Trophoblast cell (in vitro differentiated cells and primary cell): ENCODE results near the gene MIGA1.
A peak's percentile ranks its signal among the peaks of the same experiment; 100 is the strongest.

Experiments
- DNase-seq, 2 donors: peaks; one replicate each; pipeline ENCODE4 v3.0.0-alpha.2; 2016
- H2AFZ ChIP-seq: 2 replicates; pipeline ENCODE4 v1.6.1; 2013; ENCODE audit warnings: low read length, moderate library complexity, mild to moderate bottlenecking; ENCODE audit not compliant: insufficient read depth, poor library complexity
- H2AK5ac ChIP-seq: 2 replicates; pipeline ENCODE4 v1.6.1; 2013; ENCODE audit warnings: mild to moderate bottlenecking, low read length
- H2BK120ac ChIP-seq: 2 replicates; pipeline ENCODE4 v1.6.1; 2013; ENCODE audit warnings: low read length, mild to moderate bottlenecking, moderate library complexity; ENCODE audit not compliant: insufficient read depth, poor library complexity
- H2BK12ac ChIP-seq: 2 replicates; pipeline ENCODE4 v1.6.1; 2013; ENCODE audit warnings: mild to moderate bottlenecking, low read length, moderate library complexity
- H2BK5ac ChIP-seq: 2 replicates; pipeline ENCODE4 v1.6.1; 2013; ENCODE audit warnings: low read length, low read depth, moderate library complexity, mild to moderate bottlenecking; ENCODE audit not compliant: poor library complexity
- H3K14ac ChIP-seq: 2 replicates; pipeline ENCODE4 v1.6.1; 2013; ENCODE audit warnings: mild to moderate bottlenecking, low read length
- H3K18ac ChIP-seq: 2 replicates; pipeline ENCODE4 v1.6.1; 2013; ENCODE audit warnings: mild to moderate bottlenecking, low read length
- H3K23ac ChIP-seq: 2 replicates; pipeline ENCODE4 v1.6.1; 2013; ENCODE audit warnings: low read length
- H3K27ac ChIP-seq: 2 replicates; pipeline ENCODE4 v1.5.1; 2013; ENCODE audit warnings: low read depth, mild to moderate bottlenecking, inconsistent platforms, low read length, moderate library complexity
- H3K27me3 ChIP-seq: 2 replicates; pipeline ENCODE4 v1.6.1; 2013; ENCODE audit warnings: inconsistent platforms, mild to moderate bottlenecking, low read length, moderate library complexity; ENCODE audit not compliant: insufficient read depth
- H3K36me3 ChIP-seq, 2 experiments: 1 replicate in 1 of 2; 2 replicates in 1 of 2; pipeline ENCODE4 v1.6.1; 2013; ENCODE audit warnings: low read length in 2 of 2, mild to moderate bottlenecking in 2 of 2, moderate library complexity in 1 of 2; ENCODE audit not compliant: insufficient read depth in 2 of 2, control insufficient read depth in 1 of 2
- H3K4ac ChIP-seq: 2 replicates; pipeline ENCODE4 v1.6.1; 2013; ENCODE audit warnings: low read depth, mild to moderate bottlenecking, low read length, moderate library complexity
- H3K4me1 ChIP-seq, 2 experiments: 1 replicate in 1 of 2; 2 replicates in 1 of 2; pipeline ENCODE4 v1.6.1; 2013; ENCODE audit warnings: low read length in 2 of 2, mild to moderate bottlenecking in 2 of 2, moderate library complexity in 1 of 2; ENCODE audit not compliant: insufficient read depth in 2 of 2, control insufficient read depth in 1 of 2
- H3K4me2 ChIP-seq: 2 replicates; pipeline ENCODE4 v1.6.1; 2013; ENCODE audit warnings: inconsistent platforms, mild to moderate bottlenecking, low read length, moderate library complexity
- H3K4me3 ChIP-seq: 2 replicates; pipeline ENCODE4 v1.5.1; 2013; ENCODE audit warnings: mild to moderate bottlenecking, low read depth, low read length, inconsistent platforms
- H3K79me1 ChIP-seq: one replicate; pipeline ENCODE4 v1.6.1; 2013; ENCODE audit warnings: low read length
- H3K79me2 ChIP-seq: 2 replicates; pipeline ENCODE4 v1.6.1; 2013; ENCODE audit warnings: low read length, mild to moderate bottlenecking; ENCODE audit not compliant: control insufficient read depth, insufficient read depth, poor library complexity
- H3K9ac ChIP-seq: 2 replicates; pipeline ENCODE4 v1.6.1; 2013; ENCODE audit warnings: mild to moderate bottlenecking, low read length
- H3K9me3 ChIP-seq: 2 replicates; pipeline ENCODE4 v1.6.1; 2013; ENCODE audit warnings: low read depth, mild to moderate bottlenecking, control low read depth, inconsistent platforms, low read length; ENCODE audit not compliant: insufficient read depth
- H4K12ac ChIP-seq: 2 replicates; pipeline ENCODE4 v1.6.1; 2013; ENCODE audit warnings: low read depth, mild to moderate bottlenecking, low read length, moderate library complexity
- H4K8ac ChIP-seq: 2 replicates; pipeline ENCODE4 v1.6.1; 2013; ENCODE audit warnings: low read depth, mild to moderate bottlenecking, low read length, moderate library complexity
- H4K91ac ChIP-seq: one replicate; pipeline ENCODE4 v1.6.1; 2013; ENCODE audit warnings: low read depth, mild to moderate bottlenecking, low read length, moderate library complexity
- WGBS: extraction: QIAGEN DNeasy Blood & Tissue Kit; methylation state at CpG from one replicate; pipeline ENCODE4 v1.1.7; 2013; ENCODE audit warnings: missing lambda C conversion rate; ENCODE audit not compliant: insufficient read length, insufficient coverage; ENCODE audit errors: extremely low coverage; 5-methylcytosine and 5-hydroxymethylcytosine counted together

MIGA1 gene

DNA sequence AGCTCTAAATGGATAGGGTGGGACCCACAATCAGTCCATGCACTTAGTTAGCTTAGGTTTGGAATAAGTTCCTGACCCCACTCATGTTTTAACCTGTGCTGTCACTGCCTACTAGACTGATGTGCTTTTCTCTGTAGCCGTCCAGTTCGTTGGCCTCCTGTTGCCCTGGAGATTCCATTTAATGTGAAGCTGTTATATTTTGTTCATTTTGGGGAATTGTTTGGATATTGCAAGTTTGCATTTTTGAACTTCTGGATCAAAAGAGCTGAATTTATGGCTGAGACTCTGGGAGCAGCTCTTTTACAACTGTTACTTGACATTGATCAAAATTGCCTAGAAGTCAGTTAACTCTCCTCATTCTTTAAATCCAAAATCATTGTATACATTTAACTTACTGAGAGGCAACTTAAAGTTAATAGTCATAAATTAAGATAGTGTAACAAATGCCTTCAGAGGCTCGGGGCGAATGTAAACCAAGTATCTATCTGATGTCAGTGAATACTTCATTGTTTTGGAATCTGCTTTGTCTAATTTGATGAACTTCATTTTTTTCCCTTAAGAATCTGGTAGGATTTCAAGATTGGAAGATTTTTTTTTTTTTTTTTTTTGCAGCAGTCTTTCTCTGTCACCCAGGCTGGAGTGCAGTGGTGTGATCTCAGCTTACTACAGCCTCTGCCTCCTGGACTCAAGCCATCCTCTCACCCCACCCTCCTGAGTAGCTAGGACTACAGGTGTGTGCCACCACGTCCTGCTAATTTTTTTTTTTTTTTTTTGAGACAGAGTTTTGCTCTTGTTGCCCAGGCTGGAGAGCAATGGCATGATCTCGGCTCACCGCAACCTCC is 38.1 kb downstream of the MIGA1 start:
- DNase-seq: no peak
- no peak overlapping the region for H2AK5ac ChIP-seq
- no peak overlapping the region for H3K23ac ChIP-seq
- no peak overlapping the region for H3K14ac ChIP-seq
- WGBS: no CpG with 5 or more reads among the region's 7 CpGs
- H3K18ac ChIP-seq: no peak overlapping the region
- no peaks in the 10 kb centered on the region for H3K79me1 ChIP-seq
- no peaks in the 10 kb centered on the region for H3K79me2 ChIP-seq
- no peak overlapping the region for H2BK120ac ChIP-seq
- no peak overlapping the region for H3K27ac ChIP-seq
- no peak overlapping the region for H4K12ac ChIP-seq
- no peak overlapping the region for H3K9ac ChIP-seq
- H3K4me1 ChIP-seq: no peaks in the 10 kb centered on the region
- H2BK5ac ChIP-seq: no peak overlapping the region
- no peak overlapping the region for H4K91ac ChIP-seq
- H3K36me3 ChIP-seq: peaks cover 2 to 11% of the 10 kb centered on the region in 2 experiments
- H3K27me3 ChIP-seq: no peaks in the 10 kb centered on the region
- H2AFZ ChIP-seq: no peak overlapping the region
- H4K8ac ChIP-seq: no peak overlapping the region
- no peaks in the 10 kb centered on the region for H3K9me3 ChIP-seq
- H3K4me3 ChIP-seq: no peak overlapping the region
- no peak overlapping the region for H3K4me2 ChIP-seq
- no peak overlapping the region for H2BK12ac ChIP-seq
- no peak overlapping the region for H3K4ac ChIP-seq

DNA sequence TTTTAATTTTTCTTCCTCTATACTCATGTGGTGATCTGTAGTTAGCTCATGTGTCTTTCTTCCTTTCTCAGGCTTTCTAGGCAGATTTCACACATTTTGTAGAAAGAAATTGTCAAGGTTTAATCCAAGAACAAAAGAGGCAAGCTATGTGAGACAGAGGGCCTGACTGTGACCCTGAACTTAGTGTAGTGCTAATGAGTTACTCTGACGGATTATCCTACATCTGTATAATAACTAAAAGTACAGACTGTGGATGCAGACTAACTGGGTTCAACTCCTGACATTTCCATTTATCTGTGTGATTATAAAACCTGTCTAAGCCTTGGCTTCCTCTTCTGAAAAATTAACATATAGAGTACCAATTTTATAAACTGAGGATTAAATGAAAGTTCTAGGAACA is 40.7 kb downstream of the MIGA1 start:
- H2AFZ ChIP-seq: no peak overlapping the region
- H3K79me1 ChIP-seq: peaks cover 2% of the 10 kb centered on the region
- no peaks in the 10 kb centered on the region for H3K27me3 ChIP-seq
- no peak overlapping the region for H3K23ac ChIP-seq
- no peak overlapping the region for H4K8ac ChIP-seq
- no peak overlapping the region for H4K12ac ChIP-seq
- WGBS: no CpG with 5 or more reads among the region's 1 CpG
- no peaks in the 10 kb centered on the region for H3K9me3 ChIP-seq
- no peak overlapping the region for H2BK12ac ChIP-seq
- no peak overlapping the region for H2BK5ac ChIP-seq
- no peak overlapping the region for H2BK120ac ChIP-seq
- no peak overlapping the region for H3K9ac ChIP-seq
- H3K18ac ChIP-seq: no peak overlapping the region
- H3K4me1 ChIP-seq: peaks cover 0 to 2% of the 10 kb centered on the region in 2 experiments
- no peak overlapping the region for H3K4me3 ChIP-seq
- H3K14ac ChIP-seq: no peak overlapping the region
- no peak overlapping the region for H3K27ac ChIP-seq
- H3K36me3 ChIP-seq: peaks cover 2 to 8% of the 10 kb centered on the region in 2 experiments
- H4K91ac ChIP-seq: no peak overlapping the region
- H3K4ac ChIP-seq: no peak overlapping the region
- H3K79me2 ChIP-seq: no peaks in the 10 kb centered on the region
- DNase-seq: no peak
- H3K4me2 ChIP-seq: no peak overlapping the region
- no peak overlapping the region for H2AK5ac ChIP-seq

DNA sequence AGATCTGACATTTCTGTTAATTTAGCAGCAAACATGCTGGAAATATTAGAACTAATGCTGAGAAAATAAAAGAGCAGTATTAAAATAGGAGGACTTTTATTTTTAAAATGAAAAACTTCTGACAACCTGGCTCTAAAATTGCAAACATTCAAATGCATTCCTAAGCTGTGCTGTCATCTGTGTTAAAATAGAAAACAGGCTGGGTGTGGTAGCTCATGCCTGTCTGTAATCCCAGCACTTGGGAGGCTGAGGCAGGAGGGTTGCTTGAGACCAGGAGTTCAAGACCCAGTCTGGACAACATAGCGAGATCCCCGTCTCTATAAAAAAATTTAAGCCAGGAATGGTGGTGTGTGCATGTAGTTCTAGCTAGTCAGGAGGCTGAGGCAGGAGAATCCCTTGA is 44.6 kb downstream of the MIGA1 start:
- Histone ChIP-seq H3K9ac (no peak overlapping the region), H4K91ac (no peak overlapping the region), H4K12ac (no peak overlapping the region), H3K4me3 (no peak overlapping the region), H2BK5ac (no peak overlapping the region), H3K27me3 (no peaks in the 10 kb centered on the region), H3K4me2 (no peak overlapping the region), H3K4me1 (peaks cover 0 to 2% of the 10 kb centered on the region in 2 experiments), H2AK5ac (no peak overlapping the region), H3K14ac (no peak overlapping the region), H3K9me3 (no peaks in the 10 kb centered on the region), H2AFZ (no peak overlapping the region), H2BK120ac (no peak overlapping the region), H2BK12ac (no peak overlapping the region), H3K79me1 (peaks cover 2% of the 10 kb centered on the region), H3K4ac (no peak overlapping the region), H3K36me3 (peaks cover 1 to 3% of the 10 kb centered on the region in 2 experiments), H3K18ac (no peak overlapping the region), H4K8ac (peak overlapping the region; percentile 6), H3K79me2 (no peaks in the 10 kb centered on the region), H3K27ac (no peak overlapping the region), H3K23ac (no peak overlapping the region)
- no CpG with 5 or more reads among the region's 2 CpGs for WGBS
- DNase-seq: peak; percentile 43 to 72

DNA sequence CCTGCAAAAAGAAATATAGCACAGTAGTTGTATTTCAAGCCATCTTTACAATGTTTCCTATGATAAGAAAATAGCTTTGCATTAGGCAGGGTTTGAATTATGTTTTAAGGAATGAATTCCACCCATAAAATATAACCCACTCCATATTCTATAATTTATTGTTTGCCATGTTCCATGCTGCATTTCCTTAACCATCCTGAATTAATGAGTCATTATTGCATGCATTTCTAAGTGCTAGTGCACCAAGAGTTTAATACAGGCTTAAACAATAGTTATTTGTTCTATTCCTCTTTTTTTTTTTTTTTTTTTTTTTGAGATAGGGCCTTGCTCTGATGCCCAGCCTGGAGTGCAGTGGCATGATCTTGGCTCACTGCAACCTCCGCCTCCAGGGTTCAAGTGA is 45.2 kb downstream of the MIGA1 start:
- no peak overlapping the region for H3K18ac ChIP-seq
- no peaks in the 10 kb centered on the region for H3K9me3 ChIP-seq
- no peaks in the 10 kb centered on the region for H3K79me2 ChIP-seq
- no peak overlapping the region for H2AFZ ChIP-seq
- DNase-seq: peak in 1 of 2 donors; percentile 9
- H4K91ac ChIP-seq: no peak overlapping the region
- no peak overlapping the region for H3K4me2 ChIP-seq
- no peak overlapping the region for H2BK5ac ChIP-seq
- no peaks in the 10 kb centered on the region for H3K27me3 ChIP-seq
- H3K79me1 ChIP-seq: peaks cover 2% of the 10 kb centered on the region
- no peak overlapping the region for H4K12ac ChIP-seq
- no peak overlapping the region for H2AK5ac ChIP-seq
- H3K9ac ChIP-seq: no peak overlapping the region
- H3K23ac ChIP-seq: no peak overlapping the region
- no peak overlapping the region for H3K4me3 ChIP-seq
- no peak overlapping the region for H2BK120ac ChIP-seq
- no peak overlapping the region for H4K8ac ChIP-seq
- no peak overlapping the region for H3K14ac ChIP-seq
- H2BK12ac ChIP-seq: no peak overlapping the region
- H3K4me1 ChIP-seq: peaks cover 0 to 2% of the 10 kb centered on the region in 2 experiments
- H3K27ac ChIP-seq: no peak overlapping the region
- H3K36me3 ChIP-seq: peaks cover 1 to 3% of the 10 kb centered on the region in 2 experiments
- no CpG with 5 or more reads among the region's 1 CpG for WGBS
- no peak overlapping the region for H3K4ac ChIP-seq
